Islet of Langerhans (tissue), 1 donor: ENCODE data around the gene CPA2.
"Not testable (repeated sequence)": the region's sequence is repeated elsewhere in the genome, so short reads cannot be mapped to it uniquely, and the experiment has no call there.

Experiments used
- FAIRE-seq: peaks from one replicate; lab custom pipeline; 2011; peaks lifted over from hg19 to GRCh38; lab: Jason Lieb, UNC

CPA2 gene

GRCh38 chr7:130266258-130266960, at the start of gene CPA2:
TSS of gene CPA2 (plus strand) at chr7:130266863. CDS start at chr7:130266882, 19 bp downstream.
- no peak for FAIRE-seq

DNA sequence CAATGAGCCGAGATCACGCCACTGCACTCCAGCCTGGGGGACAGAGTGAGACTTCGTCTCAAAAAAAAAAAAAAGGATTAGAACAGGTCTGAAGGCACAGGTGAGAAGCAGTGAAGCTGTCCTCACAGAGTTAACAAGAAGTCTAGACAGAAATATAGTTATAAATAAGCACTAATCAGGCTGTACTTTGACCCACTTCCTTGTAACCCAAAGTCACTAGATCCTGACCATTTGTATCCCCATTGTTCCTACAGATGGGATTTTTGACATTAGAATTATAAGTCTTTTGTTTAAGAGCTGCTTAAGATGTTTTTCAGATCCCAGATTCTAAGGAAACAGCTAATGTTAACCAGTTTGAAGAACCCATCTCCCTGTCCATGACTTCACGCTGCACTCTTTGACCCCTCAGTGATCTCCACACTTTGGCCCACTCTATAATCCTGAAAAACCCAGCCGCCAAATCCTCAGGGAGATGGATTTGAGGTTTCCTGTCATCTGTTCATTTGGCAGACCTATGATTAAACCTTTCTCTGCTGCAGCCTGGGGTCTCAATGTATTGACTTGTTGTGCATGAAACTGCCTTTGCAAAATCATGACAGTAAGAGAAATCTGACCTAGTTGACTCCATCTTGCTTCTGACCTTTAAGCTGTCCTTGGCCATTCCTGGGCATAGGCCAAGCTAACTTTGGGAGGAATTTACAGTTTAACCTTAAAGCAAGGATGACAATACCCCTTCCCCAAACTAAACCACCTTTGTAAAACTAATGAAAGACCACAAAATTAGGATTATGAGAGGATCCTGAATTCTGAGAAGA, 47.6 kb upstream of the CPA2 start:
- FAIRE-seq = no peak

GRCh38 chr7:130219871-130220270, 46.8 kb upstream of the CPA2 start:
- no peak for FAIRE-seq

- no peak for FAIRE-seq
Observed at GRCh38 chr7:130221746-130222145, 44.9 kb upstream of the CPA2 start.

DNA sequence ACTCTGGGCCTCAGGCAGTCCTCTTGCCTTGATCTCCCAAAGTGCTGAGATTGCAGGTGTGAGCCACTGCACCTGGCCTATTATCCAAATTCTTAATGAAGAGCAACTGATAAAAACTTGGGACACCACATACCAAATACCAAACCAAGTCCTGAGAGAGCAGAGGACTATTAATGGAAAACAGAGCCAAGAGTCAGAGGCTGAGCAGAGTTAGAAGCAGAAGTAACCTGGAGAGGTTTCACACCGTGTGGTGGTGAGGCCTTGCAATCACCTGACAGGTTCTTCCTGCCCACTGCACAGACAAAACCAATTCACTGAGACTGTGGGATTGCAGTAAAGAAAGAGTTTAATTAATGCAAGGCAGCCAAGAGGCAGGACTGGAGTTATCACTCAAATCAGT, 43.0 kb upstream of the CPA2 start:
- FAIRE-seq = no peak

DNA sequence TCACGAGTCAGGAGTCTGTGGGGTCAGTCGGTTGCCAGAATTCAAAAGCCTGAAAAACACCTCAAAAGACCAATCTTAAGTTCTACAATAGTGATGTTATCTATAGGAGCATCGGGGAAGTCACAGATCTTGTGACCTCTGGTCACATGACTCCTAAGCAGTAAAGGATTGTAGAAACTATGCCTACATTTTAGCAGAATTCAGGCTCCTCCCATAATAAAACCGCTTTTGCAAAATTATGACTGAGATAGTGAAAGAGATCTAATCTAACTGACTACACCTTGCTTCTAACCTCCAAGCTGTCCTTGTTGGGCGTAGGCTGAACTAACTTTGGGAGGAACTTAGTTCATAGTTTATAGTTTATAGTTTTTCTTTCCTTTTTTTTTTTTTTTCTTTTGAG, 42.5 kb upstream of the CPA2 start:
- FAIRE-seq = no peak

- not testable (repeated sequence) for FAIRE-seq
Observed at GRCh38 chr7:130224923-130225322, 41.7 kb upstream of the CPA2 start.

DNA sequence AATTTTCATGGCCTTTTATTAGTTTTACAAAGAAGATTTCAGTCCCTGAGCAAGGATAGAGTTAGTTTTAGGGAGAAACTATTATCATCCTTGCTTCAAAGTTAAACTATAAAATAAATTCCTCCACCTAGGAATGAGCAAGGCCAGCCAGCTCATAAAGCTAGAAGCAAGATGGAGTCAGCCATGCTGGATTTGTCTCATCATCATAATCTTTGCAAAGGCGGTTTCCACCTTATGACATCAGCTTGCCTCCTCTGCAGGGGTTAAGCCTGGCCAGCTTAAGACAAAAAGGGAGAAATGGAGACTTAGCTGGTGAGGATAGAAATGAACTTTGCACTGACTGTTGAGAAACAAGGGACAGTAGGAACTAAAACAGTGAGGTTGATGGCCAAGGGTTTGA, 40.3 kb upstream of the CPA2 start:
- no peak for FAIRE-seq

GRCh38 chr7:130227883-130228575, 38.6 kb upstream of the CPA2 start:
- no peak for FAIRE-seq

DNA sequence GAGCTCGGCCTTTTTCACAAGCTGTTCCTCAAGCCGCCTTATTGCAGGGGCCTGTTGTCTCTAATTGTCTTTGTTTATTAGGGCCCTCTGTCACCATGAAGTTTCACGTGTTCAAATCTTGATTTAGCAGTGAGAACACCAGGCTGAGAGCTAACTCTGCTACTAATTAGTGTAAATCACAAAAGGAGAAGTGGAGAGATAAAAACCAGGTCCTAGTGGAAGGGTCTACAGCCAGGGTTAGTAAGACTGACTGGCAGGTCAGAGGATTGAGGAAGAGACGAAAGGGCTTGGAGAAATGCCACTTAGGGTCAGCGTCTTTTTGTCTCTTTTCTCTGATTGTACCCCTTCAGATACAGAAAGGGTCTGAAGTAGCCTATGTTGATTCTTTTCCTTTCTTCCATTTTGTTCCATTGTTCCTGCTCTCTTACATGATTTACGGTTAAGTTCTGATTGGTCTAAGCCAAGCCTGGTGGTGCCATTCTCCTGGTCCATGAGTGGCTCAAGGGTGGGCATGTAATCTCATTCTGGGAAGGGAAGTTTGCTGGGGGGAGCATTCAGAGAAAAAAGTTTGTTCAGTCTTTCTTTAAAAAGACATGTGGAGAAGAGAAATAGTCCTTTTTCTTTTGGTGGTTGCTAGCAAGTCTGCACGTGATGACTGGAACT, 37.7 kb upstream of the CPA2 start:
- no peak for FAIRE-seq

DNA sequence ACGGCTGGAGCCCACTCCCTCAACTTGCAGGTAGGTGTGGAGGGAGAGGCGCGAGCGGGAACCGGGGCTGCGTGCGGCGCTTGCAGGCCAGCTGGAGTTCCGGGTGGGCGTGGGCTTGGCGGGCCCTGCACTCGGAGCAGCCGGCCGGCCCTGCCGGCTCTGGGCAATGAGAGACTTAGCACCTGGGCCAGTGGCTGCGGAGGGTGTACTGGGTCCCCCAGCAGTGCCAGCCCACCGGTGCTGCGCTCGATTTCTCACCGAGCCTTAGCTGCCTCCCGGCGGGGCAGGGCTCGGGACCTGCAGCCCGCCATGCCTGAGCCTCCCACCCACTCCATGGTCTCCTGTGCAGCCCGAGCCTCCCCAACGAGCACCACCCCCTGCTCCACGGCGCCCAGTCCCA, 36.7 kb upstream of the CPA2 start:
- FAIRE-seq = not testable (repeated sequence)

DNA sequence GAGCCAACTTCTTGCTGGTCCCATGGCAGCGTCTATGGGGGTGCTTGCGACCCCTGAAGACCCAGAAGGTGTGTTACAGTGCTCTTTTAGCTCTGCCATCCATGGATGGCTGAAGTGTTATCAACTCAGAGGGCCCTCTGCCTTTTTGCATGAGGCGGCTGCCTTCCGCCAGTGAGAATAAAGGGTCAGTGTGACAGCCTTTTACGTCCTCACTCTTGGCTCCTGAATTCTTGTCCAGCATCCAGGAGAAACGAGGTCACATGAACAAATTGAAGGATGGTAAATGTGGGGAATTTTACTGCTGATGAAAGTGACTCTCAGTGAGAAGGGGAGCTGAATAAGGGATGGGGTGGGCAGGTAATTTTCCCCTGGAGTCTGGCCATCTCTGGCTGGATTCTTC, 34.9 kb upstream of the CPA2 start:
- no peak for FAIRE-seq

- no peak for FAIRE-seq
Observed at GRCh38 chr7:130232209-130232608, 34.5 kb upstream of the CPA2 start.

GRCh38 chr7:130234078-130234477, 32.6 kb upstream of the CPA2 start:
- FAIRE-seq = no peak

- not testable (repeated sequence) for FAIRE-seq
Observed at GRCh38 chr7:130236361-130236760, 30.3 kb upstream of the CPA2 start.

- no peak for FAIRE-seq
Observed at GRCh38 chr7:130240240-130240639, 26.4 kb upstream of the CPA2 start.

- no peak for FAIRE-seq
Observed at GRCh38 chr7:130242198-130243014, 24.3 kb upstream of the CPA2 start.

GRCh38 chr7:130243486-130243885, 23.2 kb upstream of the CPA2 start:
- not testable (repeated sequence) for FAIRE-seq

DNA sequence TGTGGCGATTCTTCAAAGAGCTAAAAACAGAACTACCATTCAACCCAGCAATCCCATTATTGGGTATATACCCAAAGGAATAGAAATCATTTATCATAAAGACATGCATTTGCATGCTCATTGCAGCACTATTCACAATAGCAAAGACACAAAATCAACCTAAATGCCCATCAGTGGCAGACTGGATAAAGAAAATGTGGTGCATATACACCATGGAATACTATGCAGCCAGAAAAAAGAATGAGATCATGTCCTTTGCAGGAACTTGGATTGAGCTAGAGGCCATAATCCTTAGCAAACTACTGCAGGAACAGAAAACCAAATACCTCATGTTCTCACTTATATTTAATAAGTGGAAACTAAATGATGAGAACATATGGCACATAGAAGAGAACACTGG, 20.2 kb upstream of the CPA2 start:
- FAIRE-seq = not testable (repeated sequence)

DNA sequence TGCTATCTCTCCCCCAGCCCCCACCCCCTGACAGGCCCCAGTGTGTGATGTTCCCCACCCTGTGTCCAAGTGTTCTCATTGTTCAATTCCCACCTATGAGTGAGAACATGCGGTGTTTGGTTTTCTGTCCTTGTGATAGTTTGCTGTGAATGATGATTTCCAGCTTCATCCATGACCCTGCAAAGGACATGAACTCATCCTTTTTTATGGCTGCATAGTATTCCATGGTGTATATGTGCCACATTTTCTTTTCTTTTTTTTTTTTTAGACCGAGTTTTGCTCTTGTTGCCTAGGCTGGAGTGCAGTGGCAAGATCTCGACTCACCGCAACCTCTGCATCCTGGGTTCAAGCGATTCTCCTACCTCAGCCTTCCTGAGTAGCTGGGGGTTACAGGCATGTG, 17.8 kb upstream of the CPA2 start:
- FAIRE-seq = not testable (repeated sequence)

DNA sequence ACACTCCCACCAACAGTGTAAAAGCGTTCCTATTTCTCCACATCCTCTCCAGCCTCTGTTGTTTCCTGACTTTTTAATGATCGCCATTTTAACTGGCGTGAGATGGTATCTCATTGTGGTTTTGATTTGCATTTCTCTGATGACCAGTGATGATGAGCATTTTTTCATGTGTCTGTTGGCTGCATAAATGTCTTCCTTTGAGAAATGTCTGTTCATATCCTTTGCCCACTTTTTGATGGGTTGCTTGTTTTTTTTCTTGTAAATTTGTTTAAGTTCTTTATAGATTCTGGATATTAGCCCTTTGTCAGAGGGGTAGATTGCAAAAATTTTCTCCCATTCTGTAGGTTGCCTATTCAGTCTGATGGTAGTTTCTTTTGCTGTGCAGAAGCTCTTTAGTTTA, 17.0 kb upstream of the CPA2 start:
- FAIRE-seq = not testable (repeated sequence)

DNA sequence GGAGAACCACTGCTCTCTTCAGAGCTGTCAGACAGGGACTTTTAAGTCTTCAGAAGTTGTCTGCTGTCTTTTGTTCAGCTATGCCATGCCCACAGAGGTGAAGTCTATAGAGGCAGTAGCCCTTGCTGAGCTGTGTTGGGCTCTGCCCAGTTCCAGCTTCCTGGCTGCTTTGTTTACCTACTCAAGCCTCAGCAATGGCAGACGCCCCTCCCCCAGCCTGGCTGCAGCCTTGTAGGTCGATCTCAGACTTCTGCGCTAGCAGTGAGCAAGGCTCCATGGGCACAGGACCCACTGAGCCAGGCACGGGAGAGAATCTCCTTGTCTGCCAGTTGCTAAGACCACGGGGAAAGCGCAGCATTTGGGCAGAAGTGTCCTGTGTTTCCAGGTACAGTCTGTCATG, 12.1 kb upstream of the CPA2 start:
- FAIRE-seq = no peak
